ENCODE results near the gene ZBTB5. TPM values are rescaled to one million over a fixed set of nuclear protein-coding genes. Genes with fewer than 3 reads are reported as not detected.
"Not testable (repeated sequence)": the region's sequence is repeated elsewhere in the genome, so short reads cannot be mapped to it uniquely, and the experiment has no call there.

The ZBTB5 gene, protein sequence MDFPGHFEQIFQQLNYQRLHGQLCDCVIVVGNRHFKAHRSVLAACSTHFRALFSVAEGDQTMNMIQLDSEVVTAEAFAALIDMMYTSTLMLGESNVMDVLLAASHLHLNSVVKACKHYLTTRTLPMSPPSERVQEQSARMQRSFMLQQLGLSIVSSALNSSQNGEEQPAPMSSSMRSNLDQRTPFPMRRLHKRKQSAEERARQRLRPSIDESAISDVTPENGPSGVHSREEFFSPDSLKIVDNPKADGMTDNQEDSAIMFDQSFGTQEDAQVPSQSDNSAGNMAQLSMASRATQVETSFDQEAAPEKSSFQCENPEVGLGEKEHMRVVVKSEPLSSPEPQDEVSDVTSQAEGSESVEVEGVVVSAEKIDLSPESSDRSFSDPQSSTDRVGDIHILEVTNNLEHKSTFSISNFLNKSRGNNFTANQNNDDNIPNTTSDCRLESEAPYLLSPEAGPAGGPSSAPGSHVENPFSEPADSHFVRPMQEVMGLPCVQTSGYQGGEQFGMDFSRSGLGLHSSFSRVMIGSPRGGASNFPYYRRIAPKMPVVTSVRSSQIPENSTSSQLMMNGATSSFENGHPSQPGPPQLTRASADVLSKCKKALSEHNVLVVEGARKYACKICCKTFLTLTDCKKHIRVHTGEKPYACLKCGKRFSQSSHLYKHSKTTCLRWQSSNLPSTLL
- total RNA-seq, result 10 to 100 TPM in 1 of 2 donors, 1 to 10 TPM in 1; 9.9 to 13.2 TPM

DNA sequence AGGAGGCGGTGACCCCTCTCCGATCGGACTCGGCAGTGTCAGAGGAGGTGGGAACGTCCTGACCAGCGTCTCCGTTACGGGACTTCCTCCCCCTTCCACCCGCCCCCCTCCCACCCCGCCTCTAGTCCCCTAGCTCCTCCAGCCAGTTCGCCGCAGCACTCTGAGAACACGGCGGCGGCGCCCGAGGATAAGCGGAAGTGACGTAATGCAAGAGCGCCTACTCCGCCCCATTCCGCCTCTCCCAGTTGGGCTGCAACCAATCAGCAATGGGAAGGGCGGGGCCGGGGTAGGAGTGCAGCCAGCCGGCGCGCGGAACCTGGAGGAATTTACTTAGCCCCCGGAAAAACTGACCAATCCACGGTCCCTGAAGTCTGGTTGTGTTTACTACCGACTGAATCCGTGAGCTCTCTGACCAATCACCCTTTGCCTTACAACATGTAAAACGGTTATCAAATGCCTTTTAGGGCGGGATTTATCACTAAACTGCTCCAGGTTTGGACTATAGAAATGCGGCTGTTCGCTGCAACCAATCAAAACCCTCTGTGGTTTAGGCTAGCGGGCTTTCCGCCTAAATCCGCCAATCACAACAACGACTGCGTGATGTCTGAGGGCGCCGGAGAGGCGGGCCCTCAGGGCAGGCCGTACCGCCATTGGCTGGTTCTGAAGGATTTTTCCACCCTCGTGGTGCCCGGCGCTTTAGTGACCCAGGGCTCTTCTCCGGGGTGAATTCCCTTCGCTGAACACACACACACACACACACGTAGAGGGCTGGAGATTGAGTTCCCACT, at the start of gene ZBTB5:
TSS of gene ZBTB5 (minus strand) at position 202 of the 788 bp plus-strand sequence. CDS start 22,899 bp downstream, outside the sequence.
- ATAC-seq (replicated peaks in 1 of 2) (peak; percentile 81 to 82), DNase-seq (peak; percentile 98 to 99)
- Mint-ChIP-seq H3K27ac (peak within 1 kb of the TSS; percentile 83), H3K9me3 (no peaks in the 10 kb centered on the region), H3K4me3 (peak within 1 kb of the TSS; percentile 91 to 96), H3K4me1 (ENCODE audit: low read depth) (peaks cover 50% of the 10 kb centered on the region), H3K27me3 (ENCODE audit: low read depth) (no peaks in the 10 kb centered on the region), H3K36me3 (ENCODE audit: insufficient read depth in 2 of 2) (peaks cover 0 to 12% of the 10 kb centered on the region in 2 donors)

GRCh38 chr9:37514999-37515398, 49.7 kb upstream of the ZBTB5 start:
- Mint-ChIP-seq H3K4me3 (no peak overlapping the region), H3K27me3 (ENCODE audit: low read depth) (no peaks in the 10 kb centered on the region), H3K27ac (no peak overlapping the region), H3K4me1 (ENCODE audit: low read depth) (no peaks in the 10 kb centered on the region), H3K9me3 (no peaks in the 10 kb centered on the region), H3K36me3 (ENCODE audit: insufficient read depth in 2 of 2) (peaks cover 0 to 2% of the 10 kb centered on the region in 2 donors)
- DNase-seq, result no peak
- no peak for ATAC-seq (replicated peaks in 1 of 2)

DNA sequence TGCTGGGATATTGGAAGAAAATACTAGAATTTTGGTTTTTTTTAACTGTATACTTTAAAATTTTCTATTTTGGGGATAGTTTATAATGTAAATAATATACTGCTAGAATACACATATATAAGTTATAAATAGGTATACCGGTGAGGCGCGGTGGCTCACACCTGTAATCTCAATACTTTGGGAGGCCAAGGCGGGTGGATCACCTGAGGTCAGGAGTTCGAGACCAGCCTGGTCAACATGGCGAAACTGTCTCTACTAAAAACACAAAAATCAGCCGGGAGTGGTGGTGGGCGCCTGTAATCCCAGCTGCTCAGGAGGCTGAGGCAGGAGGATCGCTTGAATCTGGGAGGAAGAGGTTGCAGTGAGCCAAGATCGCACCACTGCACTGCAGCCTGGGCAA, 49.2 kb upstream of the ZBTB5 start:
- DNase-seq; H3K27me3 Mint-ChIP-seq (ENCODE audit: low read depth); H3K4me1 Mint-ChIP-seq (ENCODE audit: low read depth); H3K9me3 Mint-ChIP-seq; H3K36me3 Mint-ChIP-seq (ENCODE audit: insufficient read depth in 2 of 2); H3K4me3 Mint-ChIP-seq; H3K27ac Mint-ChIP-seq; ATAC-seq (replicated peaks in 1 of 2): not testable (repeated sequence)

GRCh38 chr9:37512437-37512836, 47.2 kb upstream of the ZBTB5 start:
- peaks cover 0 to 1% of the 10 kb centered on the region in 2 donors for H3K36me3 Mint-ChIP-seq (ENCODE audit: insufficient read depth in 2 of 2)
- no peaks in the 10 kb centered on the region for H3K27me3 Mint-ChIP-seq (ENCODE audit: low read depth)
- H3K4me3 Mint-ChIP-seq, result no peak overlapping the region
- ATAC-seq (replicated peaks in 1 of 2) (peak in 1 of 2 donors; percentile 26), DNase-seq (no peak)
- H3K27ac Mint-ChIP-seq, result no peak overlapping the region
- H3K4me1 Mint-ChIP-seq (ENCODE audit: low read depth), result no peaks in the 10 kb centered on the region
- no peaks in the 10 kb centered on the region for H3K9me3 Mint-ChIP-seq

- Mint-ChIP-seq H3K9me3 (no peaks in the 10 kb centered on the region), H3K27me3 (ENCODE audit: low read depth) (no peaks in the 10 kb centered on the region), H3K27ac (no peak overlapping the region), H3K4me3 (no peak overlapping the region), H3K36me3 (ENCODE audit: insufficient read depth in 2 of 2) (peaks cover 1 to 2% of the 10 kb centered on the region in 2 donors), H3K4me1 (ENCODE audit: low read depth) (no peaks in the 10 kb centered on the region)
- peak in 1 of 2 donors; percentile 26 for ATAC-seq (replicated peaks in 1 of 2)
- DNase-seq, result no peak
Measured at GRCh38 chr9:37511016-37512010, 46.1 kb upstream of the ZBTB5 start.

- H3K27ac Mint-ChIP-seq, DNase-seq, H3K4me3 Mint-ChIP-seq: not testable (repeated sequence)
Measured at GRCh38 chr9:37510053-37510452, 44.8 kb upstream of the ZBTB5 start.

GRCh38 chr9:37509536-37509935, 44.3 kb upstream of the ZBTB5 start:
- H3K9me3 Mint-ChIP-seq, result no peaks in the 10 kb centered on the region
- no peak for ATAC-seq (replicated peaks in 1 of 2)
- H3K27ac Mint-ChIP-seq, result no peak overlapping the region
- DNase-seq, result no peak
- no peaks in the 10 kb centered on the region for H3K4me1 Mint-ChIP-seq (ENCODE audit: low read depth)
- no peak overlapping the region for H3K4me3 Mint-ChIP-seq
- H3K27me3 Mint-ChIP-seq (ENCODE audit: low read depth), result no peaks in the 10 kb centered on the region
- peaks cover 3 to 4% of the 10 kb centered on the region in 2 donors for H3K36me3 Mint-ChIP-seq (ENCODE audit: insufficient read depth in 2 of 2)

More at GRCh38 chr9:37510053-37510452, 44.8 kb upstream of the ZBTB5 start:
- H3K4me1 Mint-ChIP-seq (ENCODE audit: low read depth); H3K27me3 Mint-ChIP-seq (ENCODE audit: low read depth); H3K9me3 Mint-ChIP-seq; ATAC-seq (replicated peaks in 1 of 2); H3K36me3 Mint-ChIP-seq (ENCODE audit: insufficient read depth in 2 of 2): not testable (repeated sequence)

GRCh38 chr9:37508834-37509206, 43.6 kb upstream of the ZBTB5 start:
- ATAC-seq (replicated peaks in 1 of 2) (no peak), DNase-seq (no peak)
- peaks cover 4% of the 10 kb centered on the region for H3K4me1 Mint-ChIP-seq (ENCODE audit: low read depth)
- no peak overlapping the region for H3K27ac Mint-ChIP-seq
- H3K36me3 Mint-ChIP-seq (ENCODE audit: insufficient read depth in 2 of 2), result peaks cover 3 to 6% of the 10 kb centered on the region in 2 donors
- no peak overlapping the region for H3K4me3 Mint-ChIP-seq
- no peaks in the 10 kb centered on the region for H3K27me3 Mint-ChIP-seq (ENCODE audit: low read depth)
- H3K9me3 Mint-ChIP-seq, result no peaks in the 10 kb centered on the region

GRCh38 chr9:37508135-37508833, 43.0 kb upstream of the ZBTB5 start:
- Mint-ChIP-seq H3K9me3 (no peaks in the 10 kb centered on the region), H3K4me1 (ENCODE audit: low read depth) (peaks cover 9% of the 10 kb centered on the region), H3K36me3 (ENCODE audit: insufficient read depth in 2 of 2) (peaks cover 3 to 11% of the 10 kb centered on the region in 2 donors), H3K27ac (no peak overlapping the region), H3K4me3 (no peak overlapping the region), H3K27me3 (ENCODE audit: low read depth) (no peaks in the 10 kb centered on the region)
- ATAC-seq (replicated peaks in 1 of 2) (no peak), DNase-seq (no peak)

DNA sequence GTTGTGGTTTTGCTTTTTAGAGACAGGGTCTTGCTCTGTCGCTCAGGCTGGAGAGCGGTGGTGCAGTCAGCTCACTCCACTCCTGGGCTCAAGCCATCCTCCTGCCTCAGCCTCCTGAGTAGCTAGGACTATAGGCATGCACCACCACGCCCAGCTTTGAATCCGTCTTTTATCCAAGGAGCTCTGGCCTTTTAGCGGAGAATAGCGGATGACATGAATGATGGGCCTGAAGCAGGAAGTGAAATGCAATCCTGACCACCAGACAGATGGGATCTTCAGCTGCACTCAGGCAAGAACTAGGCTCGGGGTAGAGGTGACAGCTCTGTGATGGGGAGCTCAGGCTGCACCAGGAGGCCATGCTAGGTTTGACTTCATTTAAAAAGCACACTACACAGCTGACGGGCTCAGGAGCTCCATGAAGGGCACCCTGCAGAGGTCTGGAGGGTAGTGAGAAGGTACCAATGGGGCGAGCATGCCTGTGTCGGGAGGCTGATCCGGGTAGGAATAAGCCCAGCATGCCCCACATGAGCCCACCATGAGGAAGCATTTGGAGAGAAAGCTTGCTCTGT, 42.4 kb upstream of the ZBTB5 start:
- no peak overlapping the region for H3K27ac Mint-ChIP-seq
- DNase-seq (no peak), ATAC-seq (replicated peaks in 1 of 2) (no peak)
- no peaks in the 10 kb centered on the region for H3K9me3 Mint-ChIP-seq
- H3K27me3 Mint-ChIP-seq (ENCODE audit: low read depth), result no peaks in the 10 kb centered on the region
- H3K36me3 Mint-ChIP-seq (ENCODE audit: insufficient read depth in 2 of 2), result peaks cover 3 to 18% of the 10 kb centered on the region in 2 donors
- peaks cover 14% of the 10 kb centered on the region for H3K4me1 Mint-ChIP-seq (ENCODE audit: low read depth)
- H3K4me3 Mint-ChIP-seq, result no peak overlapping the region

- ATAC-seq (replicated peaks in 1 of 2) (no peak), DNase-seq (no peak)
- no peaks in the 10 kb centered on the region for H3K27me3 Mint-ChIP-seq (ENCODE audit: low read depth)
- no peaks in the 10 kb centered on the region for H3K9me3 Mint-ChIP-seq
- H3K27ac Mint-ChIP-seq, result no peak overlapping the region
- H3K36me3 Mint-ChIP-seq (ENCODE audit: insufficient read depth in 2 of 2), result peaks cover 12 to 28% of the 10 kb centered on the region in 2 donors
- H3K4me1 Mint-ChIP-seq (ENCODE audit: low read depth), result peaks cover 21% of the 10 kb centered on the region
- no peak overlapping the region for H3K4me3 Mint-ChIP-seq
Measured at GRCh38 chr9:37504605-37505004, 39.4 kb upstream of the ZBTB5 start.

Measured in activated T-cell treated with anti-CD3 and anti-CD28 coated beads, Interleukin-2, amount 50 U/mL, for 72 hours (primary cell).